GM23248 (cell line): Measurements from ENCODE around the gene SCN1B.

Experiments
- EZH2 ChIP-seq: fragments of 200-600 bp; sonication (generic); IDR thresholded peaks from 2 replicates; pipeline ENCODE4 v1.6.1; 2018; ENCODE audit warnings: antibody characterized with exemption, mild to moderate bottlenecking; ENCODE audit not compliant: insufficient read depth, poor library complexity, severe bottlenecking
- EZH2phosphoT487 ChIP-seq: fragments of 200-600 bp; sonication (generic); IDR thresholded peaks from 2 replicates; pipeline ENCODE4 v1.6.1; 2018; ENCODE audit warnings: antibody characterized with exemption, moderate library complexity, mild to moderate bottlenecking, low read depth; ENCODE audit not compliant: insufficient read depth

DNA sequence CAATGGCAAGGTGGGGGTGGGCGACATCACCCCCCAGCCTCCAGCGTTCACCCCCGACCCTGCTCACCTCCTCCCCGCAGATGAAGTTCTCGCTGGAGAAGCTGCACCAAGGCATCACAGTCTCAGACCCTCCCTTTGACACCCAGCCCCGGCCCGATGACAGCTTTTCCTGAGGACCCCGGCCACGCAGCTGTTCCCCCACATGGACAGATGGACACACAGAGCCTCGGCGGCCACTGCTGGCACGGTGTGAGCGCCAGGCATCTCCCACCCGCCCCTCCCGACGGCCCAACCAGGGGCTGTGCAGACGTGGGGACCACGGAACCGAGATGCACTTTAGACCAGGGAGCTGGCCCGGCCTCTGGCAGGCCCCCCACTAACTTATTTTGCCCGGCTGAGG lies 4.3 kb upstream of the SCN1B start:
- TF ChIP-seq EZH2 (no peak), EZH2phosphoT487 (no peak)
